ENCODE results near the gene CREB1.

The CREB1 gene

GRCh38 chr2:207546822-207547221, 17.1 kb downstream of the CREB1 start:
- no peak for DNase-seq

- no peak for DNase-seq
Observed at GRCh38 chr2:207549145-207549544, 19.4 kb downstream of the CREB1 start.

- no peak for DNase-seq
Observed at GRCh38 chr2:207558079-207558491, 28.3 kb downstream of the CREB1 start.

- no peak for DNase-seq
Observed at GRCh38 chr2:207561386-207562080, 31.8 kb downstream of the CREB1 start.

- DNase-seq: no peak
Observed at GRCh38 chr2:207565736-207566500, 36.2 kb downstream of the CREB1 start.

GRCh38 chr2:207567671-207568070, 37.9 kb downstream of the CREB1 start:
- no peak for DNase-seq

- DNase-seq: no peak
Observed at GRCh38 chr2:207571370-207571769, 41.6 kb downstream of the CREB1 start.

GRCh38 chr2:207584952-207585351, 55.2 kb downstream of the CREB1 start:
- no peak for DNase-seq

GRCh38 chr2:207587305-207587704, 57.5 kb downstream of the CREB1 start:
- DNase-seq: no peak

GRCh38 chr2:207589143-207589542, 59.4 kb downstream of the CREB1 start:
- DNase-seq: no peak

GRCh38 chr2:207593277-207593676, 63.5 kb downstream of the CREB1 start:
- no peak for DNase-seq

- DNase-seq: no peak
Observed at GRCh38 chr2:207594264-207594663, 64.5 kb downstream of the CREB1 start.

- no peak for DNase-seq
Observed at GRCh38 chr2:207594731-207595130, 65.0 kb downstream of the CREB1 start.

- DNase-seq: no peak
Observed at GRCh38 chr2:207599636-207600035, 69.9 kb downstream of the CREB1 start.

GRCh38 chr2:207600231-207600630, 70.5 kb downstream of the CREB1 start:
- DNase-seq: no peak

GRCh38 chr2:207601774-207602173, 72.0 kb downstream of the CREB1 start:
- no peak for DNase-seq

GRCh38 chr2:207603486-207603885, 73.7 kb downstream of the CREB1 start:
- DNase-seq: no peak

GRCh38 chr2:207606399-207606798, 76.6 kb downstream of the CREB1 start:
- no peak for DNase-seq

GRCh38 chr2:207606829-207607228, 77.1 kb downstream of the CREB1 start:
- DNase-seq: no peak

- DNase-seq: no peak
Observed at GRCh38 chr2:207612714-207613113, 83.0 kb downstream of the CREB1 start.

GRCh38 chr2:207614824-207615223, 85.1 kb downstream of the CREB1 start:
- DNase-seq: no peak

- no peak for DNase-seq
Observed at GRCh38 chr2:207616185-207616584, 86.4 kb downstream of the CREB1 start.

- no peak for DNase-seq
Observed at GRCh38 chr2:207617011-207617671, 87.4 kb downstream of the CREB1 start.

GRCh38 chr2:207619764-207620203, 90.0 kb downstream of the CREB1 start:
- no peak for DNase-seq

All from CD4-positive, alpha-beta T cell treated with Interleukin-6 for 4 hours (primary cell).